Cardiac fibroblast (primary cell): ENCODE measurements around the gene GFRA4.

Source experiments
- DNase-seq, 2 donors: peaks; one replicate each; pipeline versions ENCODE4 v3.0.0 to v3.0.0-alpha.2; 2010; ENCODE audit warnings: low read depth in 2 of 2
- H3K4me3 ChIP-seq, 2 donors: replicated peaks in 1 of 2; 1 replicate in 1 of 2; 2 replicates in 1 of 2; pipeline ENCODE4 v1.5.1; 2011; ENCODE audit warnings: low read depth in 2 of 2, low read length in 2 of 2, mild to moderate bottlenecking in 2 of 2, moderate library complexity in 1 of 2
- TF ChIP-seq, protein P1 (sequence below): IDR thresholded peaks from one replicate; pipeline ENCODE4 v1.5.1; 2011; ENCODE audit warnings: low read depth, mild to moderate bottlenecking, low read length, inconsistent platforms

The GFRA4 gene

DNA sequence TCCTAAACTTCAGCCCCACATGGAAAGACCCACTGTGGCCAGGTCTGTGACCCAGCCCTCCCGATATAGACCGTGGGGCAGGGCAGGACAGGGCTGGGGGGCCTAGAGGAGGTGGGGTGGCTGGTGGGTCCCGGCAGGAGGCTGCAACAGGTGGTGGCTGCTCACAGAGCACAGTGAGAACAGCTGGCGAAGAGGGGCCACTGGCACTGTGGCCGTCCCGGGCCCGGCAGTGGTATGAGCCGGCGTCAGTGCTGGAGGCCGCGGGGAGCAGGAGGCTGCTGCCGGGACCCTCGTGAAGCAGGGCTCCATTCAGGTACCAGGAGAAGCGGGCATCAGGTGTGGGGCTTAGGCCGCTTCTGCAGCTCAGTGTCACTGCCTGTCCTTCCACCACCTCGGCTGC is 35.8 kb upstream of the GFRA4 start:
- DNase-seq, result no peak
- TF ChIP-seq, protein P1, sequence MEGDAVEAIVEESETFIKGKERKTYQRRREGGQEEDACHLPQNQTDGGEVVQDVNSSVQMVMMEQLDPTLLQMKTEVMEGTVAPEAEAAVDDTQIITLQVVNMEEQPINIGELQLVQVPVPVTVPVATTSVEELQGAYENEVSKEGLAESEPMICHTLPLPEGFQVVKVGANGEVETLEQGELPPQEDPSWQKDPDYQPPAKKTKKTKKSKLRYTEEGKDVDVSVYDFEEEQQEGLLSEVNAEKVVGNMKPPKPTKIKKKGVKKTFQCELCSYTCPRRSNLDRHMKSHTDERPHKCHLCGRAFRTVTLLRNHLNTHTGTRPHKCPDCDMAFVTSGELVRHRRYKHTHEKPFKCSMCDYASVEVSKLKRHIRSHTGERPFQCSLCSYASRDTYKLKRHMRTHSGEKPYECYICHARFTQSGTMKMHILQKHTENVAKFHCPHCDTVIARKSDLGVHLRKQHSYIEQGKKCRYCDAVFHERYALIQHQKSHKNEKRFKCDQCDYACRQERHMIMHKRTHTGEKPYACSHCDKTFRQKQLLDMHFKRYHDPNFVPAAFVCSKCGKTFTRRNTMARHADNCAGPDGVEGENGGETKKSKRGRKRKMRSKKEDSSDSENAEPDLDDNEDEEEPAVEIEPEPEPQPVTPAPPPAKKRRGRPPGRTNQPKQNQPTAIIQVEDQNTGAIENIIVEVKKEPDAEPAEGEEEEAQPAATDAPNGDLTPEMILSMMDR, result no peak
- no peak overlapping the region for H3K4me3 ChIP-seq

DNA sequence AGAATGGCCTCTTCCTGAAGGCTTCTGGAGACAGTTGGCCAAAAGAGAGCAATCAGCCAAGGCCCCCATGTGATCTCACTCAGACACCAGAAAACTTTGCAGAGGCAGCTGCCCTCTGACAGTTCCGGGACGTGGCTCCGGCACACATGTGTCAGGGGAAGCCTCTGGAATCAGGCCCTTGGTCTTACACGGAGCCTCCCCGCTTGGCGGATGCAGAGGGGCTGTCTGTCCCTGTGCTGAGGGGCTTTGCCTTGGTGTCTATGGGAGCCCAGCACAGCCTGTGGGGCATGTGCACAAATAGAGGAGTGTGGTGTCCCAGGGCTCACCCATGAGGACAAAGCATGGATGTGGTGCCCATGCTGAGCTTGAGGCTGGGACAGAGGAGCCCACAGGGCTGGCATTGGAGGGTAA is 35.4 kb upstream of the GFRA4 start:
- H3K4me3 ChIP-seq, result no peak overlapping the region
- no peak for DNase-seq
- TF ChIP-seq, protein P1, result no peak

GRCh38 chr20:3697588-3698305 is 34.5 kb upstream of the GFRA4 start:
- DNase-seq, result no peak
- H3K4me3 ChIP-seq, result no peak overlapping the region
- TF ChIP-seq, protein P1, result no peak

- no peak overlapping the region for H3K4me3 ChIP-seq
- TF ChIP-seq, protein P1, result no peak
- DNase-seq, result no peak
Measured at GRCh38 chr20:3696745-3697587, 33.8 kb upstream of the GFRA4 start.

- peak in 1 of 2 donors; percentile 28 for DNase-seq
- TF ChIP-seq, protein P1, result peak; percentile 57
- no peak overlapping the region for H3K4me3 ChIP-seq
Measured at GRCh38 chr20:3696200-3696599, 33.0 kb upstream of the GFRA4 start.

GRCh38 chr20:3694864-3695263 is 31.7 kb upstream of the GFRA4 start:
- TF ChIP-seq, protein P1, result no peak
- DNase-seq, result no peak
- H3K4me3 ChIP-seq, result no peak overlapping the region
